Ishikawa (cell line): ENCODE results near the gene PRDX2.

Experiments used
- CEBPB ChIP-seq: IDR thresholded peaks from 2 replicates; pipeline ENCODE4 v1.6.1; 2012
- CREB1 ChIP-seq: IDR thresholded peaks from 2 replicates; pipeline ENCODE4 v1.6.1; 2012; ENCODE audit warnings: low read depth
- EGR1 ChIP-seq: IDR thresholded peaks from 2 replicates; pipeline ENCODE4 v1.6.1; 2012
- EP300 ChIP-seq: IDR thresholded peaks from 2 replicates; pipeline ENCODE4 v1.6.1; 2012; ENCODE audit warnings: borderline replicate concordance
- FOXM1 ChIP-seq: IDR thresholded peaks from 2 replicates; pipeline ENCODE4 v1.6.1; 2012; ENCODE audit warnings: low read depth, borderline replicate concordance
- MAX ChIP-seq: IDR thresholded peaks from 2 replicates; pipeline ENCODE4 v1.6.1; 2012
- NFIC ChIP-seq: IDR thresholded peaks from 2 replicates; pipeline ENCODE4 v1.6.1; 2012
- RAD21 ChIP-seq: IDR thresholded peaks from 2 replicates; pipeline ENCODE4 v1.6.1; 2012; ENCODE audit warnings: low read depth
- REST ChIP-seq: IDR thresholded peaks from 2 replicates; pipeline ENCODE4 v1.6.1; 2012; ENCODE audit warnings: low read depth, mild to moderate bottlenecking
- TAF1 ChIP-seq: IDR thresholded peaks from 2 replicates; pipeline ENCODE4 v1.6.1; 2012; ENCODE audit warnings: low read depth, mild to moderate bottlenecking
- TCF12 ChIP-seq: IDR thresholded peaks from 2 replicates; pipeline ENCODE4 v1.6.1; 2012; ENCODE audit warnings: low read depth
- TEAD4 ChIP-seq: IDR thresholded peaks from 2 replicates; pipeline ENCODE4 v1.6.1; 2012
- USF1 ChIP-seq: IDR thresholded peaks from 2 replicates; pipeline ENCODE4 v1.6.1; 2012
- YY1 ChIP-seq: IDR thresholded peaks from 2 replicates; pipeline ENCODE4 v1.6.1; 2012; ENCODE audit warnings: low read depth
- ZBTB7A ChIP-seq: IDR thresholded peaks from 2 replicates; pipeline ENCODE4 v1.6.1; 2012; ENCODE audit warnings: low read depth

The PRDX2 gene

GRCh38 chr19:12834976-12835757, 33.6 kb upstream of the PRDX2 start:
- TF ChIP-seq EGR1 = peak; percentile 50; the same call in 1 of the 2 replicates
- no peak for TF ChIP-seq TAF1

GRCh38 chr19:12834566-12834943, 33.0 kb upstream of the PRDX2 start, which contains the start of gene RTBDN:
Gene RTBDN (minus strand): TSS chr19:12834579. CDS start chr19:12829979, 4,600 bp downstream.
- TF ChIP-seq EGR1 (0 out of 2 replicates have a peak, but pooled peaks have one; percentile 7), EP300 (no peak)

GRCh38 chr19:12833738-12834565, 32.4 kb upstream of the PRDX2 start:
- no peak for TF ChIP-seq CEBPB
- TF ChIP-seq YY1 = peak; percentile 54; the same call in 1 of the 2 replicates
- no peak for TF ChIP-seq FOXM1
- TF ChIP-seq ZBTB7A = peak; percentile 70; the same call in 1 of the 2 replicates
- 0 out of 2 replicates have a peak, but pooled peaks have one; percentile 11 for TF ChIP-seq TCF12

- TF ChIP-seq FOXM1 (no peak), USF1 (no peak), ZBTB7A (0 out of 2 replicates have a peak, but pooled peaks have one; percentile 3), CREB1 (no peak)
These were observed 31.8 kb upstream of the PRDX2 start for GRCh38 chr19:12833418-12833737.

GRCh38 chr19:12828494-12828893, 26.9 kb upstream of the PRDX2 start:
- TF ChIP-seq USF1 (no peak), ZBTB7A (no peak), TEAD4 (no peak), CEBPB (no peak), NFIC (no peak), RAD21 (no peak), EGR1 (no peak; the same call in 1 of the 2 replicates), REST (no peak), FOXM1 (no peak), MAX (no peak), TAF1 (no peak), EP300 (no peak), CREB1 (no peak), YY1 (no peak)

- TF ChIP-seq YY1 (no peak), MAX (peak; percentile 93), REST (no peak), ZBTB7A (peak; percentile 97), EP300 (no peak), TEAD4 (no peak), RAD21 (peak; percentile 36; the same call in 1 of the 2 replicates), USF1 (peak; percentile 44; the same call in 1 of the 2 replicates), TAF1 (no peak), CEBPB (no peak), NFIC (no peak), EGR1 (no peak)
These were observed 23.9 kb upstream of the PRDX2 start for GRCh38 chr19:12825254-12826131.
